NCI-H526 treated with DMSO at 0.1 percent for 48 hours (cell line): ENCODE measurements around the gene PLXNB3.
"Not testable (repeated sequence)": the region's sequence is repeated elsewhere in the genome, so short reads cannot be mapped to it uniquely, and the experiment has no call there.

Experiments used
- DNase-seq: peaks from one replicate; lab custom pipeline; 2025; lab: John Stamatoyannopoulos, UW

The PLXNB3 gene

DNA sequence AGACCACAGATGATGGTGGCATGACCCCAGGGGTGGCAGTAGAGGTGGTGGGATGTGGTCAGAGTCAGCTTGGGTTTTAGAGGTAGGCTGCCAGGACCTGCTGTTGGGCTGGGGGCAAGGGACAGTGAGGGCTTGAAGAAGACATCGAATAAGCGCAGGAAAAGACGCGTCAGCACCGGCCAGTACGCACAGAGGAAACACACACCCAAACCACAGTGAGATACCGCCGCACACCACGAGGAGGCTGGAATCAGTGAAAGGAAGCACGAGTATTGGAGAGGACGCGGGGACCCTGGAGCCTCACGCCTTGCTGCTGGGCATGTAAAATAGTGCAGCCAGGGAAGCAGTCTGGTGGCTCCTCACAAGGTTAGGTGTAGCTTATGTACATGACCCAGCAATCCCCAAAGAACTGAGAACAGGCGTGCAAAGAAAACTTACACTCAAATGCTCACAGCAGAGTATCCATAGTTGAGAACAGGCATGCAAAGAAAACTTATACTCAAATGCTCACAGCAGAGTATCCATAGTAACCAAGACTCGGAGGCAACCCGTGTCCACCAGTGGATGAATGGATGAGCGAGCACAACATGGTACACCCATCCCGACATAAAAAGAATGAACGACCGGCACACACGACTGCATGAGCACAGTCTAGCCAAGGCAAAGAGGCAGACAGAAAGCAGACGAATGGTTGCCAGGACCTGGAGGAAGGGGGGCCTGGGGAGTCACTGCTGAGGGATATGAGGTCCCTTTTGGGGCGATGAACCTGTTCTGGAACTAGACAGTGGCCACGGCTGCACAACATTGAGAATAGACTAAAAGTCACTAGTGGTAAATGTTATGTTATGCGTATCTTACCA, 53.0 kb downstream of the PLXNB3 start:
- DNase-seq = no peak

DNA sequence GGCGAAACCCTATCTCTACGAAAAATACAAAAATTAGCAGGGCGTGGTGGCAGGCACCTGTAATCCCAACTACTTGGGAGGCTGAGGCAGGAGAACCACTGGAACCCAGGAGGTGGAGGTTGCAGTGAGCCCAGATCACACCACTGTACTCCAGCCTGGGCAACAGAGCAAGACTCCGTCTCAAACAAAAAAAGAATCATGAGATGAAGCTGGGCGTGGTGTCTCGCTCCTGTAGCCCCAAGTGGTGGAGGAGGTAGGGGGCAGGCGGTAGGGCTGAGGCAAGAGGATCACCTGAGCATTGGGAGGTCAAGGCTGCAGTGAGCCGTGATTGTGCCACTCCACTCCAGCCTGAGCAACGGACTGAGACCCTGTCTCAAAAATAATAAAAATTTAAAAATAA, 54.0 kb downstream of the PLXNB3 start:
- not testable (repeated sequence) for DNase-seq

DNA sequence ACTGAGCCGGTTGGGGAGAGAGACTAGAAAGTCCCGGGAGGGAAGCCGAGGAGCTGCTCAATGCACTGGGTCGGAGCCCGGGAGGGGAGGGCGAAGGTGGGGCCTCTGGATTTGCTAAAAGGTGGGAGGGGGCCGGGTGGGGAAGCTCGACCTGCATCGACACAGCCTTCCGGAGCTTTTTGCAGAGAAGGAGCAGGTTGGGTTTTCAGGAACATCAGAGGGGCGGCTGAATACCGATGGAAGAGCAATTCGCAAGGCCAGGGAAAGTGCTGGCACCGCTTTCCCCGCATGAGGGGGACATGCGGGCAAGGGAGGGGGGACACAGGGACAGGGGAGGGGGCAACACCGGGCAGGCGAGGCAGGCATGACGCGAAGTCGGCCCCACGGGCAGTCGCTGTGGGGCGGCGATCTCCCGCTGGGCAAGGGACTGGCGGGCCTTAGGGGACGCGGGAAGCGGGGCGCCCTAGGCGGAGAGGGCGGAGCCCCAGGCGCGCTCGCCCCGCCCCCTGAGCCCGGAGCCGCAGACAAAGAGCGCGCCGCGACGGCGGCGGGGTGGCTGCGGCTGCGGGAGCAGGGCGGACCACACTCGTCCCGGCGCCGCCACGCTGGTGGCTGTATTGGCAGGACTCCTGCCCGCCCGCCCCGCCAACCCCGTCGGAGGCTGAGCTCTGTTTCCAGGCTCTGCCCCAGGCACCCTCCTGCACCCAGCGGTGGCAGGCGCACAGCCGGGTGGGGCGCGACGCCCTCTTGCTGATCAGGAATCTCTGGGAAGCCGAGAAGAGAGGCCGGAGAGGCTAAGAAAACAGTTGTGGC, 54.7 kb downstream of the PLXNB3 start:
- DNase-seq = no peak

DNA sequence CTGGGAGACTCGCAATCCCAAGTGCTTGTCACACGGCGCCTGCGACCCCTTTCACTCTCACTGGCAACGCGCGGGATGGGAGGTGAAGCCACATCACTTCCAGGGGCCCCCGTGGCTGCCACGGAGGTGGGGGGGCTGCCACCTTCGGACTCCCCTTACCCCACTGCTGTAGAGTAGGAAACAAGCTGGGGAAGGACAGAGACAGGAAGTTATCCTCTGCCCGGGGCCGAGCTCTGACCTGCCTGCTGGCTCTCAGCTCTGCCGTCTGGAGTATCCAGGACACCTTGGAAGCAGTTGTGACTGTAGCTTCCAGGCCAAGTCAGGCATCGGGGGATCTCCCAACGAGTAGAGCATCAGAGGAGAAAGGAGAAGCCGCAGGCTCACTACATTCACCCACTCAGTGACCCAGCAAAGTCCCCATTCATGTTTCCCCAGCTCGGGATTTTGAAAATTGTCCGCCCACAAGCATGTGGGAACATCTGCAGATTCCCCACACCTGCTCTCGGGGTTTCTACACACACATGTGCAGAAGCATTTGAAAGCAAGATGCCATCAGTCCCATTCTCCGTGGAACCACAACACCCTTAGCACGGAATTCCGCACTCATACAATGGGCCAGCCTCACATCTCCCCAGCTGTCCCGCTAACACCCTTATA, 55.5 kb downstream of the PLXNB3 start:
- no peak for DNase-seq

DNA sequence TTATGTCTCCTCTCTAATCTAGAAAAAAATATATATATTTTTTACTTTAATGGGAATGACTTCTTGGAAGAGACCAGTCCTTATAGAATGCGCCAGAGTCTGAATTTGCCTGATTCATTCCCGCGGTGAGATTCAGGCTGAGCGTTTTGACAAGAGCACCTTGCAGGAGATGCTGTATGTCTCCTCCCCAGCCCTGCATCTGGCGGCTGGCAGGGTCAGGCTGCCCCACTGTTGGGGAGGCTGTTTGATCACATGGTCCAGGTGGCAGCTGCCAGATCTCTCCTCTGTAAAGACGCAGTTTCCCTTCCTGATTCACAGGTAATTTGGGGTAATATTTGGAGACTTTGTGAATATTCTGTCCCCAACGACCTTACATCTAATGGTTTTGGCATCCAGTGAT, 56.6 kb downstream of the PLXNB3 start:
- DNase-seq = no peak

DNA sequence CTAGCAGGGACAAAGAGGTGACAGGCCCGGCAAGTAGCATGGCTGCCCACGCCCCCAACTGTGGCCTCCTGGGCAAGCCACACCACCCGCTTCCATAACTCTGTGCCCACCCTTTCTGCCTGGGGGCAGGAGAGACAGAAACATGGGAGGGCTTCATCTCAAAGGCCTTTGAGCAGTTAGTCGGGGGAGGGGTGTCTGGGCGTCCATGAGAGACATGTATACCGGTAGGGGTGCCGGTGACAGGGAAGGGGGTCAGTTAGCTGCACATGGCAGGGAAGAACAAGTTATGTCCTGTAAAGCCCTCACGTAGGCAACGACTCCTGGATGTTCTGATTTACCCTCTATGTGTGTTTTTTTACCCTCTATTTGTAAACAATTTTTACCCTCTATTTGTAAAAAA, 57.0 kb downstream of the PLXNB3 start:
- no peak for DNase-seq

DNA sequence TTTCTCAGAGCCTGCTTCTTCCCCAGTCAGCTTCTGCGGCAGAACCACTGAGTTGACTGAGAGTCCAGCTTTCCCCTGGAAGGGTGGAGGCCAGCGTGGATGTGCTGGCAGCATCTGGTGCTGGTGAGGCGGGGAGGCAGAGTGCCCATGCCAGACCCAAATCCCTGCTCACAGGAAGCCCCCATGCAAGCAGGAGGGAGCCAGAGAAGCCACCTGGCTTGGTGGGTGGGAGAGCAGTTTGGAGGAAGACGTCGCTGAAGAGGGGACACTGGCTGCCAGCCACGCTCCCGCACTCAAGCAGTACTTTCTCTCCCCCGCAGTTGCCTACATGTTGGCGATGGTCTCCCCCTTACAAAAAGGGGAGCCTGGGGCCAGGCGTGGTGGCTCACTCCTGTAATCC, 60.3 kb downstream of the PLXNB3 start:
- no peak for DNase-seq

DNA sequence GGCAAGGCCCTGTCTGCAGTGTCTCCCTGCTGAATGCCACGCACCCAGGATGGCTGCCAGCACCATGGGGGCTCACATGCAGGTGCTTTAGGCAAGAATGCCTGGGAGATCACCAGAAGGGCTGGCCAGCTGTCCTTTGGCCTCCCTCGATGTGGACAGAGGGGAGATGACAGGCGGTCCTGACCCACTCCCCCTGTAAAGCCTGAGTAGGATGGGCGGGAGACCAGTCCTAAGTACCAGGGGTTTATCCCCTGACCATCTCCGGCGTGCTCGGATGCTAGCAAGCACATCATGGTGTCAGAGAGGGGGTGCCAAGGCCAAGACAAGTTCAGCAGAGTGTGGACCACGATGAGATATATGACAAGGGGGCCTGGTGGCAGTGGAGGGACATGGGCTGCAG, 61.0 kb downstream of the PLXNB3 start:
- no peak for DNase-seq
